Sigmoid colon (tissue), 7 donors: Measurements from ENCODE around the gene WASF3. TPM values are rescaled to one million over a fixed set of nuclear protein-coding genes. Genes with fewer than 3 reads are reported as not detected.

Experiments
- DNase-seq: peaks from one replicate; pipeline ENCODE4 v3.0.0-alpha.2; 2019
- H3K27ac ChIP-seq, 4 donors: fragments of 200-600 bp; sonication (generic); one replicate each; pipeline ENCODE4 v1.5.1; 2016 to 2019; ENCODE audit warnings: mild to moderate bottlenecking in 1 of 4
- H3K27me3 ChIP-seq, 3 donors: fragments of 200-600 bp; sonication (generic); one replicate each; pipeline ENCODE4 v1.5.1; 2019; ENCODE audit warnings: mild to moderate bottlenecking in 1 of 3
- H3K36me3 ChIP-seq, 4 donors: fragments of 200-600 bp; sonication (generic); one replicate each; pipeline ENCODE4 v1.5.1; 2016 to 2019
- H3K4me1 ChIP-seq, 4 donors: fragments of 200-600 bp; sonication (generic); one replicate each; pipeline ENCODE4 v1.5.1; 2017 to 2019
- H3K4me3 ChIP-seq, 4 donors: fragments of 200-600 bp; sonication (generic); one replicate each; pipeline ENCODE4 v1.5.1; 2017 to 2019; ENCODE audit warnings: mild to moderate bottlenecking in 2 of 4, moderate library complexity in 1 of 4
- H3K9me3 ChIP-seq, 4 donors: fragments of 200-600 bp in 3 of 4; sonication (generic) in 3 of 4; one replicate each; pipeline versions ENCODE4 v1.5.1 to v1.6.1; 2013 to 2019
- EP300 ChIP-seq, 4 donors: sonication (generic); formaldehyde crosslinking; IDR thresholded peaks; one replicate each; pipeline ENCODE4 v1.6.1; 2017; ENCODE audit warnings: antibody characterized with exemption in 4 of 4
- POLR2A ChIP-seq, 2 donors: fragments of 450-650 bp; IDR thresholded peaks; one replicate each; pipeline ENCODE4 v1.6.1; 2016; ENCODE audit warnings: antibody characterized with exemption in 2 of 2, mild to moderate bottlenecking in 2 of 2, moderate library complexity in 2 of 2
- POLR2AphosphoS5 ChIP-seq, 4 donors: sonication (generic); formaldehyde crosslinking; IDR thresholded peaks; one replicate each; pipeline ENCODE4 v1.6.1; 2017; ENCODE audit warnings: antibody characterized with exemption in 4 of 4
- WGBS, 2 donors: extraction: QIAGEN DNeasy Blood & Tissue Kit; methylation state at CpG; one replicate each; pipeline ENCODE4 v1.1.7; 2013; 5-methylcytosine and 5-hydroxymethylcytosine counted together
- intact Hi-C: fragments of 100-400 bp; cut with DNase I; formaldehyde crosslinking; loops from one replicate; pipeline ENCODE4 v1.15.1; 2023
- polyA plus RNA-seq, 3 donors: library from polyadenylated mRNA; stranded (reverse); fragments of 200-250 nt; gene quantifications; one replicate each; pipeline ENCODE4 v1.2.3, GENCODE V29; 2013
- total RNA-seq, 4 donors: library from RNA; depleted of rRNA; stranded (reverse); fragments of >200 nt; gene quantifications; one replicate each; pipeline ENCODE4 v1.1.0, GENCODE V29; 2016
- TF ChIP-seq, protein P1 (sequence below), 4 experiments: fragments of 450-650 bp in 3 of 4; fragments of 200-600 bp in 1 of 4; IDR thresholded peaks; one replicate each; pipeline ENCODE4 v1.5.1; 2016 to 2019; ENCODE audit warnings: antibody characterized with exemption in 4 of 4, mild to moderate bottlenecking in 3 of 4, moderate library complexity in 2 of 4
- donor health status: healthy with polysubstance abuse.
- donor health status: Bipolar disorder and iron deficiency.
- donor health status: healthy.

The WASF3 gene
- total and polyA plus RNA-seq, 7 donors: 0.92 to 17.1 (median 12.4) TPM

DNA sequence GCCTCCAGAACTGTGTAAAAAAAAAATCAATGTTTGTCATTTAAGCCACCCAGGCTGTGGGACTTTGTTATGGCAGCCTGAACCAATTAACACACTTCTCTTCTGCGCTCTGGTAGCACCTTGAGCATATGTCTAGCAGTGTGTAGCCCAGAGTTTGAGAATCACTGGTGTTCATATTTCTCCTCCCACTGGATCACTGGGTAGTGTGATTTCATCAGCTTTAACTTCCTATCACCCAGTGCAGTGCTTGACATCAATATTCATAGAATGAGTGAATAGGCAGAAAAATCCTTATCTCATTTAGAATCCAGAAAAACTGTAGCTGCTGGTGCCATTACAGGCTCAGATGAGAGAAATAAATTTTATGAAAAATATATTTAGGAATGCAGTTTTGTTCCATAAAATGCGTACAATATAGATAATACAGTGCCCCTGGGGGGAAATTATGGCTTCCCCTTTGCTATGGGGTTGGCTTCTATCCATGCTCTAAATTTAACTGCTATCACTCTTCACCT is 30.7 kb upstream of the WASF3 start:
- Histone ChIP-seq H3K27me3 (peaks cover 0 to 3% (median 0%) of the 10 kb centered on the region in 3 donors), H3K27ac (no peak overlapping the region), H3K36me3 (no peaks in the 10 kb centered on the region), H3K9me3 (no peaks in the 10 kb centered on the region), H3K4me1 (no peaks in the 10 kb centered on the region), H3K4me3 (no peak overlapping the region)
- DNase-seq: no peak
- intact Hi-C loops: no loop called here
- TF ChIP-seq POLR2AphosphoS5 (IDR thresholded peaks at IDR 0.05): no peak
- TF ChIP-seq, protein P1, sequence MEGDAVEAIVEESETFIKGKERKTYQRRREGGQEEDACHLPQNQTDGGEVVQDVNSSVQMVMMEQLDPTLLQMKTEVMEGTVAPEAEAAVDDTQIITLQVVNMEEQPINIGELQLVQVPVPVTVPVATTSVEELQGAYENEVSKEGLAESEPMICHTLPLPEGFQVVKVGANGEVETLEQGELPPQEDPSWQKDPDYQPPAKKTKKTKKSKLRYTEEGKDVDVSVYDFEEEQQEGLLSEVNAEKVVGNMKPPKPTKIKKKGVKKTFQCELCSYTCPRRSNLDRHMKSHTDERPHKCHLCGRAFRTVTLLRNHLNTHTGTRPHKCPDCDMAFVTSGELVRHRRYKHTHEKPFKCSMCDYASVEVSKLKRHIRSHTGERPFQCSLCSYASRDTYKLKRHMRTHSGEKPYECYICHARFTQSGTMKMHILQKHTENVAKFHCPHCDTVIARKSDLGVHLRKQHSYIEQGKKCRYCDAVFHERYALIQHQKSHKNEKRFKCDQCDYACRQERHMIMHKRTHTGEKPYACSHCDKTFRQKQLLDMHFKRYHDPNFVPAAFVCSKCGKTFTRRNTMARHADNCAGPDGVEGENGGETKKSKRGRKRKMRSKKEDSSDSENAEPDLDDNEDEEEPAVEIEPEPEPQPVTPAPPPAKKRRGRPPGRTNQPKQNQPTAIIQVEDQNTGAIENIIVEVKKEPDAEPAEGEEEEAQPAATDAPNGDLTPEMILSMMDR (IDR thresholded peaks at IDR 0.05): no peak
- TF ChIP-seq POLR2A (IDR thresholded peaks at IDR 0.05): no peak
- TF ChIP-seq EP300 (IDR thresholded peaks at IDR 0.05): no peak
- WGBS, 2 donors: 74 to 90% methylated on average over 2 of the region's 2 CpGs

- Histone ChIP-seq H3K27ac (no peak overlapping the region), H3K4me3 (no peak overlapping the region), H3K27me3 (peaks cover 0 to 3% (median 0%) of the 10 kb centered on the region in 3 donors), H3K9me3 (no peaks in the 10 kb centered on the region), H3K4me1 (no peaks in the 10 kb centered on the region), H3K36me3 (no peaks in the 10 kb centered on the region)
- 3 to 24% methylated on average over 1 of the region's 1 CpG for WGBS, 2 donors
- TF ChIP-seq POLR2AphosphoS5 (IDR thresholded peaks at IDR 0.05) (no peak), EP300 (IDR thresholded peaks at IDR 0.05) (no peak), POLR2A (IDR thresholded peaks at IDR 0.05) (no peak)
- TF ChIP-seq, protein P1 (IDR thresholded peaks at IDR 0.05): no peak
- intact Hi-C loops: no loop called here
- DNase-seq: no peak
These were observed 29.0 kb upstream of the WASF3 start for GRCh38 chr13:26528527-26528926.

- Histone ChIP-seq H3K9me3 (no peaks in the 10 kb centered on the region), H3K27me3 (peaks cover 0 to 3% (median 0%) of the 10 kb centered on the region in 3 donors), H3K4me3 (no peak overlapping the region), H3K4me1 (no peaks in the 10 kb centered on the region), H3K36me3 (no peaks in the 10 kb centered on the region), H3K27ac (no peak overlapping the region)
- WGBS, 2 donors: 27 to 35% methylated on average over 6 of the region's 6 CpGs
- no peak for DNase-seq
- intact Hi-C loops: no loop called here
- TF ChIP-seq, protein P1 (IDR thresholded peaks at IDR 0.05): no peak
- TF ChIP-seq EP300 (IDR thresholded peaks at IDR 0.05) (no peak), POLR2AphosphoS5 (IDR thresholded peaks at IDR 0.05) (no peak), POLR2A (IDR thresholded peaks at IDR 0.05) (no peak)
These were observed 28.0 kb upstream of the WASF3 start for GRCh38 chr13:26529441-26529840.

DNA sequence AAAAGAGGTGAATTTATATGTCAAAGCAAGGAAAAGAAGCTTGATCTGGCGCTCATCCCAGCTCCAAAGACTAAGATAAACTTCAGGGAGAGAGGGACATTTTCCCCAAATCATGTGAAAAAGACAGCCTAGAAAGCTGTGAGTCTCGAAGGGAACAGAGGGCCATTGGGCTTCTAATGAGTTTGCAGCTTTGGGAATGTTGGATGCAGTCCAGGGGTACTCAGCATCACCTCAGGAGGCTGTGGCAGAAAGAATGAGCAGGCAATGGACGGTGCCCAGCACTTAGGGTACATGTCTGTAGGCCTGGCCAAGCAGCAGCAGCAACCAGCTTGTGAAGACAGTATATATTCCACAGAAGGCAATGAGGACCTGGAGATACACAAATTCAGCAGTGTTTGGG is 25.7 kb upstream of the WASF3 start:
- DNase-seq: no peak
- Histone ChIP-seq H3K36me3 (no peaks in the 10 kb centered on the region), H3K27ac (no peak overlapping the region), H3K4me1 (no peaks in the 10 kb centered on the region), H3K4me3 (no peak overlapping the region), H3K27me3 (peaks cover 0 to 3% (median 0%) of the 10 kb centered on the region in 3 donors), H3K9me3 (no peaks in the 10 kb centered on the region)
- 64 to 71% methylated on average over 3 of the region's 3 CpGs for WGBS, 2 donors
- intact Hi-C loops: no loop called here
- TF ChIP-seq, protein P1 (IDR thresholded peaks at IDR 0.05): no peak
- TF ChIP-seq POLR2AphosphoS5 (IDR thresholded peaks at IDR 0.05): no peak
- TF ChIP-seq POLR2A (IDR thresholded peaks at IDR 0.05): no peak
- TF ChIP-seq EP300 (IDR thresholded peaks at IDR 0.05): no peak
